Stromal cell of bone marrow (primary cell): ENCODE results near the gene CDYL.

Source experiments
- DNase-seq: peaks from one replicate; pipeline ENCODE4 v3.0.0-alpha.2; 2012; ENCODE audit warnings: low read depth

The CDYL gene

GRCh38 chr6:4774296-4774695 lies 1.9 kb upstream of the CDYL start:
- DNase-seq = no peak

- no peak for DNase-seq
Observed at GRCh38 chr6:4774715-4775493, 1.3 kb upstream of the CDYL start.

- DNase-seq = peak; percentile 45
Observed at GRCh38 chr6:4775494-4776130, 592 bp upstream of the CDYL start.

GRCh38 chr6:4776493-4777393 lies 539 bp downstream of the CDYL start:
- peak; percentile 20 for DNase-seq

GRCh38 chr6:4777394-4777935 lies 1.3 kb downstream of the CDYL start:
- no peak for DNase-seq

GRCh38 chr6:4778086-4778485 lies 1.9 kb downstream of the CDYL start:
- DNase-seq = no peak

GRCh38 chr6:4780360-4780812 lies 4.2 kb downstream of the CDYL start:
- DNase-seq = no peak

- DNase-seq = no peak
Observed at GRCh38 chr6:4781426-4781825, 5.2 kb downstream of the CDYL start.

- DNase-seq = no peak
Observed at GRCh38 chr6:4781967-4782575, 5.9 kb downstream of the CDYL start.

GRCh38 chr6:4786996-4787395 lies 10.8 kb downstream of the CDYL start:
- DNase-seq = no peak

- no peak for DNase-seq
Observed at GRCh38 chr6:4788482-4788881, 12.3 kb downstream of the CDYL start.

GRCh38 chr6:4788953-4789584 lies 12.9 kb downstream of the CDYL start:
- no peak for DNase-seq

- no peak for DNase-seq
Observed at GRCh38 chr6:4790158-4790899, 14.1 kb downstream of the CDYL start.

GRCh38 chr6:4794140-4794707 lies 18.0 kb downstream of the CDYL start:
- no peak for DNase-seq

- DNase-seq = no peak
Observed at GRCh38 chr6:4797587-4797986, 21.4 kb downstream of the CDYL start.

GRCh38 chr6:4799912-4800311 lies 23.7 kb downstream of the CDYL start:
- no peak for DNase-seq

- DNase-seq = no peak
Observed at GRCh38 chr6:4800662-4801061, 24.5 kb downstream of the CDYL start.

- DNase-seq = no peak
Observed at GRCh38 chr6:4801491-4802110, 25.4 kb downstream of the CDYL start.

- DNase-seq = no peak
Observed at GRCh38 chr6:4802312-4802935, 26.2 kb downstream of the CDYL start.
